K562 (cell line): ENCODE data around the gene PYGL. TPM values are rescaled to one million over a fixed set of nuclear protein-coding genes. Genes with fewer than 3 reads are reported as not detected.

Experiments used
- ADNP ChIP-seq: fragments of 200-800 bp; sonication (Bioruptor generic); IDR thresholded peaks from 2 replicates; pipeline ENCODE4 v1.6.1; 2016; ENCODE audit warnings: missing genetic modification characterization, missing compliant biosample characterization
- BACH1 ChIP-seq: fragments of 200-800 bp; sonication (Bioruptor generic); IDR thresholded peaks from 2 replicates; pipeline ENCODE4 v1.6.1; 2016; ENCODE audit warnings: missing genetic modification characterization, missing compliant biosample characterization
- CBFB ChIP-seq: sonication (generic); formaldehyde crosslinking; IDR thresholded peaks from 2 replicates; pipeline ENCODE4 v1.4.0; 2020; ENCODE audit warnings: mild to moderate bottlenecking, missing genetic modification reagents
- CEBPB ChIP-seq: fragments of 450-650 bp; IDR thresholded peaks from 2 replicates; pipeline ENCODE4 v1.6.1; 2016; ENCODE audit warnings: missing genetic modification characterization, missing compliant biosample characterization
- CREM ChIP-seq: IDR thresholded peaks from 2 replicates; pipeline ENCODE4 v1.6.1; 2014; ENCODE audit warnings: antibody characterized with exemption, low read depth
- DPF2 ChIP-seq: fragments of 450-650 bp; IDR thresholded peaks from 2 replicates; pipeline ENCODE4 v1.6.1; 2016
- E2F6 ChIP-seq, 2 experiments: IDR thresholded peaks; 2 replicates each; pipeline ENCODE4 v1.6.1; 2011; ENCODE audit warnings: borderline replicate concordance in 1 of 2, control low read depth in 1 of 2, low read depth in 1 of 2, low read length in 1 of 2, mild to moderate bottlenecking in 1 of 2, mixed read lengths in 1 of 2, moderate library complexity in 1 of 2; ENCODE audit not compliant: insufficient read depth in 1 of 2, insufficient read length in 1 of 2, poor library complexity in 1 of 2, severe bottlenecking in 1 of 2; ENCODE audit errors: extremely low read depth in 1 of 2
- ELK3 ChIP-seq: fragments of 450-650 bp; formaldehyde crosslinking; IDR thresholded peaks from 2 replicates; pipeline ENCODE4 v1.4.0; 2020; ENCODE audit warnings: mild to moderate bottlenecking
- HDAC8 ChIP-seq: fragments of 450-650 bp; IDR thresholded peaks from 2 replicates; pipeline ENCODE4 v1.6.1; 2016; ENCODE audit warnings: mild to moderate bottlenecking, missing genetic modification characterization, moderate library complexity, missing compliant biosample characterization
- KDM1A ChIP-seq, 2 experiments: fragments of 450-650 bp; IDR thresholded peaks; 2 replicates each; pipeline ENCODE4 v1.6.1; 2016; ENCODE audit warnings: mild to moderate bottlenecking in 2 of 2
- KLF16 ChIP-seq: IDR thresholded peaks from 2 replicates; pipeline ENCODE4 v1.6.1; 2016; ENCODE audit warnings: antibody characterized with exemption
- MAFG ChIP-seq: fragments of 450-650 bp; conservative IDR thresholded peaks from 2 replicates; pipeline ENCODE4 v1.6.1; 2016; ENCODE audit warnings: missing genetic modification characterization, missing compliant biosample characterization
- MEIS2 ChIP-seq: fragments of 450-650 bp; IDR thresholded peaks from 2 replicates; pipeline ENCODE4 v1.6.1; 2014; ENCODE audit warnings: mild to moderate bottlenecking; ENCODE audit not compliant: partially characterized antibody
- NFE2L1 ChIP-seq: fragments of 450-650 bp; IDR thresholded peaks from 2 replicates; pipeline ENCODE4 v1.6.1; 2016; ENCODE audit warnings: missing genetic modification characterization, low read depth, mild to moderate bottlenecking, missing compliant biosample characterization, moderate library complexity, borderline replicate concordance
- PKNOX1 ChIP-seq: fragments of 450-650 bp; IDR thresholded peaks from 2 replicates; pipeline ENCODE4 v1.6.1; 2016
- SMAD4 ChIP-seq: fragments of 250-450 bp; sonication (Bioruptor Pico); conservative IDR thresholded peaks from 2 replicates; pipeline ENCODE4 v1.8.0; 2021; ENCODE audit warnings: inconsistent platforms, mild to moderate bottlenecking, moderate library complexity
- ZMIZ1 ChIP-seq, 2 experiments: fragments of 150-350 bp in 1 of 2; IDR thresholded peaks; 2 replicates each; pipeline ENCODE4 v1.6.1; 2012 to 2016; ENCODE audit warnings: low read depth in 2 of 2, low read length in 2 of 2, mild to moderate bottlenecking in 1 of 2, moderate library complexity in 1 of 2
- ZNF398 ChIP-seq: fragments of 250-450 bp; sonication (Bioruptor Pico); IDR thresholded peaks from 2 replicates; pipeline ENCODE4 v1.8.0; 2021; ENCODE audit warnings: moderate library complexity, mild to moderate bottlenecking, inconsistent platforms
- ZNF445 ChIP-seq: fragments of 250-450 bp; sonication (Bioruptor Pico); IDR thresholded peaks from 2 replicates; pipeline ENCODE4 v1.4.0; 2020; ENCODE audit warnings: low read depth, mild to moderate bottlenecking, moderate library complexity
- polyA plus RNA-seq, 8 experiments: library from polyadenylated mRNA; depleted of rRNA in 4 of 8; stranded (reverse) in 5 of 8; unstranded in 3 of 8; fragments of >200 nt; fragmentation: Nextera tagmentation in 2 of 8; fragmentation: Illumina TruSeq in 1 of 8; extraction: Ambion mirVana in 2 of 8; extraction: Trizol in 1 of 8; gene quantifications; 2 replicates each; pipeline versions ENCODE4 v1.2.1 to v1.2.3, GENCODE V29; 2011 to 2014; ENCODE audit warnings: inconsistent platforms in 1 of 8, missing spikeins in 1 of 8
- total RNA-seq, 7 experiments: library from RNA; depleted of rRNA in 6 of 7; stranded (reverse); fragments of >200 nt in 6 of 7; fragmentation: Illumina TruSeq in 2 of 7; extraction: Trizol in 2 of 7; gene quantifications; 2 replicates each; pipeline versions ENCODE4 v1.2.1 to v1.2.3, GENCODE V29; 2011 to 2021; ENCODE audit warnings: low replicate concordance in 1 of 7

PYGL gene
- total and polyA plus RNA-seq, 9 of the 15 experiments (the other 6 are each of a cell fraction or from before 2014, with no cell fraction given) = 3.5 to 17.9 (median 13.1) TPM

DNA sequence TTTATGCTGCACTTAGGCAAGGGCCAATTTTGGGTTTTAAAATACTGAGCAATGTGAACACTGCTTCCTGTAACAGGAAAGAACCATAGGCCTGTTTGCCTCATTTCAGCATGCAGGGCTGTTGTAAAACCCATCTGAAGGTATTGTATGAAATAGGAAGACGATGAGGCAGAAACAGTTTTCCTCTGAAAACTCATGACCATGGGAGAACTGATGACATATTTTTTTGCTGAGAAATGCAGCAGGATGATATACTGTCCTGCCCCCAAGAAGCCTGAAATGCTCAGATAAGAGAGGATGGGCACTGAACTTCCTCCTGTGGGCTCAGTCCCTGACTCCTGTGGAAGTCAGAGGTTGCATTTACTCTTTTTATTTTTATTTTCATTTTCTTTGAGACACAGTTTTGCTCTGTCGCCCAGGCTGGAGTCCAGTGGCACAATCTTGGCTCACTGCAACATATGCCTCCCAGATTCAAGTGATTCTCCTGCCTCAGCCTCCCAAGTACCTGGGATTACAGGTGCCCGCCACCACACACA lies 17.4 kb downstream of the PYGL start (continued):
- peak; percentile 29 to 54; a peak in 2 of 4 replicates for TF ChIP-seq KDM1A (IDR thresholded peaks at IDR 0.05)
- TF ChIP-seq DPF2 = peak; percentile 90
- TF ChIP-seq BACH1 (tag) = peak; percentile 57; the same call in 1 of the 2 replicates
- TF ChIP-seq KLF16 = peak; percentile 59
- no peak for TF ChIP-seq NFE2L1 (tag)
- no peak for TF ChIP-seq CBFB (CRISPR knock-in tag)
- TF ChIP-seq SMAD4 (CRISPR knock-in tag) = peak; percentile 66; the same call in 1 of the 2 replicates
- no peak for TF ChIP-seq E2F6 (IDR thresholded peaks at IDR 0.05; ENCODE audit: borderline replicate concordance in 1 of 2, extremely low read depth in 1 of 2, insufficient read depth in 1 of 2, insufficient read length in 1 of 2, low read depth in 1 of 2, low read length in 1 of 2, poor library complexity in 1 of 2, severe bottlenecking in 1 of 2)
- TF ChIP-seq MAFG (tag) = peak; percentile 41; the same call in 1 of the 2 replicates
- TF ChIP-seq PKNOX1 = peak; percentile 83
- TF ChIP-seq HDAC8 (tag) = no peak
- TF ChIP-seq ADNP (tag) = no peak
- TF ChIP-seq ELK3 (CRISPR knock-in tag) = no peak
- TF ChIP-seq CREM = 0 out of 2 replicates have a peak, but pooled peaks have one; percentile 28
- peak; percentile 54; the same call in 1 of the 2 replicates for TF ChIP-seq CEBPB (tag)
- no peak for TF ChIP-seq ZNF398 (CRISPR knock-in tag)
- TF ChIP-seq ZMIZ1 (IDR thresholded peaks at IDR 0.05; ENCODE audit: low read depth in 2 of 2, low read length in 2 of 2) = peak in 1 of 2 experiments; percentile 75; a peak in 2 of 4 replicates
- TF ChIP-seq MEIS2 = peak; percentile 97
- no peak for TF ChIP-seq ZNF445 (CRISPR knock-in tag)
